Ectodermal cell (in vitro differentiated cells): ENCODE data around the gene UGGT2.
"Not testable (repeated sequence)": the region's sequence is repeated elsewhere in the genome, so short reads cannot be mapped to it uniquely, and the experiment has no call there.

Source experiments
- H3K27ac ChIP-seq: 2 replicates; pipeline ENCODE4 v1.7.0; 2013; ENCODE audit warnings: mild to moderate bottlenecking, low read depth, low read length; ENCODE audit not compliant: insufficient read depth, poor library complexity, severe bottlenecking
- H3K27me3 ChIP-seq: 2 replicates; pipeline ENCODE4 v1.7.0; 2013; ENCODE audit warnings: mild to moderate bottlenecking, low read length; ENCODE audit not compliant: insufficient read depth, control insufficient read depth, poor library complexity, severe bottlenecking
- H3K36me3 ChIP-seq: one replicate; pipeline ENCODE4 v1.7.0; 2013; ENCODE audit warnings: low read length; ENCODE audit not compliant: control insufficient read depth, insufficient read depth
- H3K4me1 ChIP-seq: one replicate; pipeline ENCODE4 v1.7.0; 2013; ENCODE audit warnings: low read length; ENCODE audit not compliant: control insufficient read depth, insufficient read depth
- H3K4me3 ChIP-seq: 2 replicates; pipeline ENCODE4 v1.7.0; 2013; ENCODE audit warnings: low read depth, low read length, control low read depth; ENCODE audit not compliant: insufficient read depth
- H3K9me3 ChIP-seq: 2 replicates; pipeline ENCODE4 v1.7.0; 2013; ENCODE audit warnings: mild to moderate bottlenecking, low read length, moderate library complexity; ENCODE audit not compliant: control insufficient read depth
- whole genome bisulfite sequencing, 2 experiments: methylation state at CpG; one replicate each; pipeline ENCODE4 v1.1.7; 2013; ENCODE audit warnings: missing lambda C conversion rate in 2 of 2; 5-methylcytosine and 5-hydroxymethylcytosine counted together

The UGGT2 gene

DNA sequence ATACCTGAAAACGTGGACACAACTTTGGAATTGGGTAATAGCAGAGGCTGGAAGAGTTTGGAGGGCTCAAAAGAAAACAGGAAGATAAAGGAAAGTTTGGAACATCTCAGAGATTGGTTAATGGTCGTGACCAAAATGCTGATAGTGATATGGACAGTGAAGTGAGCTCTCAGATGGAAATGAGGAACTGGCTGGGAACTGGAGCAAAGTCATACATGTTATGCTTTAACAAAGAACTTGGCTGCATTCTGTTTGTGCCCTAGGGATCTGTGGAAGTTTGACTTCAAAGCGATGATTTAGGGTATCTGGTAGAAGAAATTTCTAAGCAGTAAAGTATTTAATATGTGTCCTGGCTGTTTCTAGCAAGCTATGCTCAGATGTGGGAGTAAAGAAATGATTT is 240.1 kb downstream of the UGGT2 start:
- Histone ChIP-seq H3K9me3 (no peaks in the 10 kb centered on the region), H3K27me3 (no peaks in the 10 kb centered on the region), H3K27ac (no peak overlapping the region), H3K4me3 (no peak overlapping the region), H3K4me1 (no peaks in the 10 kb centered on the region), H3K36me3 (no peaks in the 10 kb centered on the region)
- WGBS, 2 experiments, result 90 to 91% methylated on average over 3 of the region's 3 CpGs

DNA sequence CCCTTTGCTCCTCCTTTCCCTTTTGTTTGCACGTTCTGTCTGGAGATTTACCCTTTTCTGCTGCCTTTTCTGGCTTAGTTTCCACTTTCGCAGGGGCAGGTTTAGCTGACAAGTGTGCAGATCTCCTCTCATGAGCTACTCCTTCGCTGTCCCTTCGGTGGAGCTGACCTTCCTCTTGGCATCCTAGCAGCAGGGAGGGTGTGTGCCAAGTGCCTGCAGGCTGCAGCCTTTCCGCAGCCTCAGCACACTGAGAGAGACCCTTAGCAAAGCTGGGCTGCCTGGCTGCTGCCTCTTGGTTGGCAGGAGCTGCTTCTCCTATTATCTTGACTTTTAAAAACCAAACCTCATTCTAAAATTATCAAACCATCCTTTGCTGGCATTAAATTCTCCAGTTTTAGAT is 243.8 kb downstream of the UGGT2 start:
- 75% methylated on average over 5 of the region's 5 CpGs for WGBS, 2 experiments
- H3K27ac ChIP-seq, result no peak overlapping the region

DNA sequence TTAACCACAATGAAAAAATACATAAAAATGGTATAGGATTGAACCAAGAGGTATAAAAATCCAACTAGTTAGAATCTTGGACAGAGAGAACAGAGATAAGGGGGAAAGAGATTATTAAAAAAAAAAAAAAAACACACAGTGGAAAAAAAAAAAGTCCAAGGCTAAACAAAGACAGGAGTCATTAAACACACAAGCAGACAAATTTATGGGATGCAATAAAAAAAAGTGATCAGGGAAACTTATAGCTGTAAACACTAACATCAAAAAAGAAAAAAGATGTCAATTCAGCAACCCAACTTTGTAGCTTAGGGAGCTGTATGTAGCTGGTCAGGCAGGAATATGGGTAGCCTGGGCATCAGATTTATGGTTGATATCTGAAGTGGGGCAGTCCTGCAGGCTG is 247.3 kb downstream of the UGGT2 start:
- Histone ChIP-seq H3K36me3 (no peaks in the 10 kb centered on the region), H3K9me3 (no peaks in the 10 kb centered on the region), H3K27me3 (no peaks in the 10 kb centered on the region), H3K4me3 (no peak overlapping the region), H3K4me1 (no peaks in the 10 kb centered on the region), H3K27ac (no peak overlapping the region)

More for the DNA sequence above, 243.8 kb downstream of the UGGT2 start:
- no peaks in the 10 kb centered on the region for H3K36me3 ChIP-seq
- H3K27me3 ChIP-seq, result no peaks in the 10 kb centered on the region
- H3K9me3 ChIP-seq, result no peaks in the 10 kb centered on the region
- no peaks in the 10 kb centered on the region for H3K4me1 ChIP-seq
- H3K4me3 ChIP-seq, result no peak overlapping the region

DNA sequence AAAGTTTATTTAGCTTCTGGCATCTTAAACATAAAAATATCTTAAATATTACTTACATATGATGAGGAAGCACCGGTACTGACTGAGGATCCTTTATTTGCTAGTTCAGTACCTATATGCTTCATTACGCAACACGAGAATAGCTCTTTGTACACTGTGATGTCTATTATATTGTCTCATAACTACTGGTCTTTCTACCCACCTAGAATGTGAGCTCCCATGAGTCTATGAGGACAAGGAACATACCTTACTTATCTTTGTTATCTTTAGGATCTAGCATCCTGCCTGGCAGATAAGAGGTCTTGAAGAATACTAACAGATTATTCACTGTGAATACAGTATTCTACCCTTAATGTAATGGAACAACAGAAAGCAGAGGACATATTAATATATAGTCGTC is 251.4 kb downstream of the UGGT2 start:
- Histone ChIP-seq H3K4me3 (no peak overlapping the region), H3K4me1 (no peaks in the 10 kb centered on the region), H3K36me3 (no peaks in the 10 kb centered on the region), H3K27me3 (no peaks in the 10 kb centered on the region), H3K9me3 (no peaks in the 10 kb centered on the region), H3K27ac (no peak overlapping the region)
- WGBS, 2 experiments, result 100% methylated on average over 4 of the region's 4 CpGs

DNA sequence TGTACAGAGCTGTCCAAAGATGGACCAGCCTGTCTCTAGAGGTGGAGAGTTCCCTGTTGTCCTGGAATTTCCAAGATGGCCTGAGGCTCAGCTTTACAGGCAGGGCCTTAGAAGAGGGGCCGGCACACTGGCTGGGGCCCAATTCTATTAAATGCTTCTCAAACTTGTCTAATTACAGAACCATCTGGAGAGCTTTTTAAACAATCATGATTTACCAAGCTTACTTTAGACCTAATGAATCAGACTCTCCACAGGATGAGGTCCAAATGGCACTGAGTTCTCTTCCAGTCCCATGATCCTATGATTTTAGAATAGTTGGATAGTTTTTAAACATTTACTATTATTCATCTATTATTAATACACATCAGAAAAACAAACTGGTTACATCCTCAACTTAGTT is 252.8 kb downstream of the UGGT2 start:
- no peaks in the 10 kb centered on the region for H3K36me3 ChIP-seq
- H3K27ac ChIP-seq, result no peak overlapping the region
- H3K27me3 ChIP-seq, result no peaks in the 10 kb centered on the region
- WGBS, 2 experiments, result 97 to 100% methylated on average over 1 of the region's 1 CpG
- no peaks in the 10 kb centered on the region for H3K4me1 ChIP-seq
- H3K9me3 ChIP-seq, result no peaks in the 10 kb centered on the region
- H3K4me3 ChIP-seq, result no peak overlapping the region

DNA sequence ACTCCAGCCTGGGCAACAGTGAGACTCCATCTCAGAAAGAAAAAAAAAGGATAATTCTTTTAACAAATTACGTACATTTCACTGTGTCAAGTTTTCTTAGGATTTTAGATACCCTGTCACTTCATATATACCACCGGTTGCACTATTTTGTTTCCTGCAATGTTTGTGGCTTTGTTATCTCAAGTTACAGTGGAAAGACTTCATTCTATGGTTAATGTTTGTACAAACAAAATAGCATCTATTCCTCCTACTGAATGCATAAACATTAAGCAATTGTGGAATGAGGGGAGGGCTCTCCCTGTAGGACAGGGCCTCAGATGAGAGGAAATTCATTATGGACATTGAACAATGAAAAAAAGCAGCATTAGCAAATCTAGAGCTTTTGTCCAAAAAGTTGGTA is 256.2 kb downstream of the UGGT2 start:
- Histone ChIP-seq H3K27me3 (no peaks in the 10 kb centered on the region), H3K4me3 (no peak overlapping the region), H3K27ac (no peak overlapping the region), H3K9me3 (no peaks in the 10 kb centered on the region), H3K36me3 (no peaks in the 10 kb centered on the region), H3K4me1 (no peaks in the 10 kb centered on the region)
- 94% methylated on average over 2 of the region's 2 CpGs; no CpG with 5 or more reads in 1 of the 2 experiments for WGBS, 2 experiments

DNA sequence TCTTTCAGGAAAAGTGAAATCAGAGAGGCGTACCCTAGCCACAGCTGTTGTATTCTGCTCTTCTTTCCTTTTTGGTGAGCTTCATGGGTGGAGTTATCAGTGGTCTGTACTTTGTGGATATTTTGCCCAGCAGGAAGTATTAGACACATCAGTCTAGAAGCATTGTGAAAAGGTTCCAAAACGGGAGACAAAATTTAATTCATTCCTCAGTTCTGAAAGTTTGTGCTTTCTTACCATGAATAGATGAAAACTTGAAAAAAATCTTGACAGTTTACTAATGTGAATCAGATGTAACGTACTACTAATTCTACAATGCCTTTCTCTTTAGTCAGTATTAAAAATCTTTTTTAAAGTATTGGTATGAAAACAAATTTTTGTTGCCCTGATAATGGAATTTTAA is 259.4 kb downstream of the UGGT2 start:
- no peaks in the 10 kb centered on the region for H3K36me3 ChIP-seq
- WGBS, 2 experiments, result 91 to 96% methylated on average over 2 of the region's 3 CpGs
- no peak overlapping the region for H3K4me3 ChIP-seq
- H3K27me3 ChIP-seq, result no peaks in the 10 kb centered on the region
- H3K27ac ChIP-seq, result no peak overlapping the region
- no peaks in the 10 kb centered on the region for H3K9me3 ChIP-seq
- no peaks in the 10 kb centered on the region for H3K4me1 ChIP-seq

DNA sequence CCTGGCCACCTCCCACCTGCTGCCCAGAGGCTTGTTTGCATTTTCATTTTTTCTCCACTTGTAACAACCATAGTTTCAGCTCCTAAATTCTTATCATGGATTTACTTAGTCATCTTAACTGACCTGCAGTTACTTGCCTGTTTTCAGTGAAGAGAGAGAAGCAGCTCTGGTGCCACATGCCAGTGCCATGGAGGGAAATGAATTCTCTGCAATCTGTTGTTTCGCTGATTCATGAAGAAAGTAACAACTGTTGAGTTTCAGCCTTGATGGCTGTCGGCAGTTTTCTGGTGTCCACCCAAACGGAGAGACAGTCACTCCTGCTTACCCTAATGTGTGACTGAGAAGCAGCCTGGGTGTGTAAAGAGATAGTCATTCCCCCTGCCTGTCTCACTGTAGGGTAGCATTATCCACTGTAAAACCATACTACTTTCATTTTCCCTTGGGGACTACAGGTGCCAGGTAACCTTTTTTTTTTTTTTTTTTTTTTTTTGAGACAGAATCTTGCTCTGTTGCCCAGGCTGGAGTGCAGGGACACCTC is 260.1 kb downstream of the UGGT2 start:
- 93% methylated on average over 3 of the region's 3 CpGs for WGBS, 2 experiments
- Histone ChIP-seq H3K27ac (no peak overlapping the region), H3K9me3 (no peaks in the 10 kb centered on the region), H3K4me3 (no peak overlapping the region), H3K4me1 (no peaks in the 10 kb centered on the region), H3K27me3 (no peaks in the 10 kb centered on the region), H3K36me3 (no peaks in the 10 kb centered on the region)

DNA sequence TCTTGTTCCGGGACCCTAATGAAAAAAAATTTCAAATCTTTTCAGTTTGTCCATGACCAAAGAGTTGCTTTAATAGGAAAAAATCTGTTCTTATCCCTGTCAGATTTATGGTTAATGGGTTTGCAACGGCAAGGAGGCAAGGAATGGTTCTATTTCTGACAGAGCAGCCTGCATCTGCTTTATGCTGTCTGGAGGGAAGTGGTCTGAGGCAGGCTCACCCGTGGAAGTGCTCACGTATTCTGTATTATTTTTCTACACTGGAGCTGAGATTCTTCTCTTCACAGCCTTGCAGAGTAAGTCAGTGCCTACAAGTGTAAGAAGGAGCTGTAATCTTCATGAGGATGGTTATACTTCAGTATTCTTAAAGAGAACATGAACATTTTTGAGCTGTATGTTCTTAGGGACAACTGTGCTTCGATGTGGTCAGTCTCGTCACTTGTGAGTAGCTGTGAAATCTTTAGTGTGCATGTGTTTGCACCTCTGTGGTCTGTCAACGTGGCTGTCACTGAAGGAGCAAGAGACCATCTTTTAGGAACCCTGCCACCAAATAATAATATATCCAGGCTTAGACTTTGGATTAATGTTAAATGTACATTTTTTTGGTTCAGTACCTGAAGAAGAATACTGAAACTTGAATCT is 262.0 kb downstream of the UGGT2 start:
- H3K27ac ChIP-seq, result no peak overlapping the region
- 95 to 97% methylated on average over 6 to 7 of the region's 7 CpGs for WGBS, 2 experiments
- H3K9me3 ChIP-seq, result no peaks in the 10 kb centered on the region
- H3K4me3 ChIP-seq, result no peak overlapping the region
- H3K36me3 ChIP-seq, result no peaks in the 10 kb centered on the region
- H3K27me3 ChIP-seq, result no peaks in the 10 kb centered on the region
- H3K4me1 ChIP-seq, result no peaks in the 10 kb centered on the region

DNA sequence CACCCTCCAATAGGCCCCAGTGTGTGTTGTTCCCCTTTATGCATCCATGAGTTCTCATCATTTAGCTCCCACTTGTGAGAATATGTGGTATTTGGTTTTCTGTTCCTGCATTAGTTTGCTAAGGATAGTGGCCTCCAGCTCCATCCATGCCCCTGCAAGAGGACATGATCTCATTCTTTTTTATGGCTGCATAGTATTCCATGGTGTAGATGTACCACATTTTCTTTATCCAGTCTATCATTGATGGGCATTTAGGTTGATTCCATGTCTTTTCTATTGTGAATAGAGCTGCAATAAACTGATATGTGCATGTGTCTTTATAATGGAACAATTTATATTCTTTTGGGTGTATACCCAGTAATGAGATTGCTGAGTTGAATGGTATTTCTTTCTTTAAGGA is 263.9 kb downstream of the UGGT2 start:
- H3K27ac ChIP-seq, H3K4me1 ChIP-seq, H3K9me3 ChIP-seq, H3K27me3 ChIP-seq, H3K36me3 ChIP-seq, H3K4me3 ChIP-seq: not testable (repeated sequence)

DNA sequence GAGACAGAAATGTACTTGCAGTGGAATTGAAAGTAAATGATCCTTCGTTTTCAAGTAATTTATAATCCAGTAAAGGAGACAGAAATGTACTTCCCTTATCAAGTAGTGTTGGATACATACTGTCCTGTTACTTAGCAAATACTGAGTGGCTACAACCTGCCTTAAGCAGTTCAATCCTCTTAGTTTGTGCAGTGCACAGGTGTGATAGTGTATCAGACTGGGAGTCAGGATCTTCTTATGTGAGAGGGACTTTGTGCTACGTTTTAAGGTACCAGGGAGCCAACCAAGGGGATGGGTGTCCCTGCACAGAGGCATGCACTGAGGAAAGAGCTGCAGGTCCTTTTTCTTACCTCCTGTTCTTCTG is 265.1 kb downstream of the UGGT2 start:
- 92 to 96% methylated on average over 2 of the region's 2 CpGs for WGBS, 2 experiments
- no peak overlapping the region for H3K4me3 ChIP-seq
- H3K27ac ChIP-seq, result no peak overlapping the region
- no peaks in the 10 kb centered on the region for H3K4me1 ChIP-seq
- H3K36me3 ChIP-seq, result no peaks in the 10 kb centered on the region
- H3K27me3 ChIP-seq, result no peaks in the 10 kb centered on the region
- no peaks in the 10 kb centered on the region for H3K9me3 ChIP-seq
